AG10803 (cell line): ENCODE data around the gene INTS15.

ENCODE experiments used
- DNase-seq: peaks from one replicate; pipeline ENCODE4 v3.0.0; 2010; ENCODE audit warnings: low read depth
- H3K4me3 ChIP-seq: 2 replicates; pipeline ENCODE4 v1.5.1; 2011; ENCODE audit warnings: mild to moderate bottlenecking, low read length, control low read depth
- TF ChIP-seq, protein P1 (sequence below): conservative IDR thresholded peaks from 2 replicates; pipeline ENCODE4 v1.5.1; 2011; ENCODE audit warnings: mild to moderate bottlenecking, low read length, control low read depth, inconsistent platforms

INTS15 gene

GRCh38 chr7:6651851-6652445 lies 62.1 kb downstream of the INTS15 start:
- TF ChIP-seq, protein P1, sequence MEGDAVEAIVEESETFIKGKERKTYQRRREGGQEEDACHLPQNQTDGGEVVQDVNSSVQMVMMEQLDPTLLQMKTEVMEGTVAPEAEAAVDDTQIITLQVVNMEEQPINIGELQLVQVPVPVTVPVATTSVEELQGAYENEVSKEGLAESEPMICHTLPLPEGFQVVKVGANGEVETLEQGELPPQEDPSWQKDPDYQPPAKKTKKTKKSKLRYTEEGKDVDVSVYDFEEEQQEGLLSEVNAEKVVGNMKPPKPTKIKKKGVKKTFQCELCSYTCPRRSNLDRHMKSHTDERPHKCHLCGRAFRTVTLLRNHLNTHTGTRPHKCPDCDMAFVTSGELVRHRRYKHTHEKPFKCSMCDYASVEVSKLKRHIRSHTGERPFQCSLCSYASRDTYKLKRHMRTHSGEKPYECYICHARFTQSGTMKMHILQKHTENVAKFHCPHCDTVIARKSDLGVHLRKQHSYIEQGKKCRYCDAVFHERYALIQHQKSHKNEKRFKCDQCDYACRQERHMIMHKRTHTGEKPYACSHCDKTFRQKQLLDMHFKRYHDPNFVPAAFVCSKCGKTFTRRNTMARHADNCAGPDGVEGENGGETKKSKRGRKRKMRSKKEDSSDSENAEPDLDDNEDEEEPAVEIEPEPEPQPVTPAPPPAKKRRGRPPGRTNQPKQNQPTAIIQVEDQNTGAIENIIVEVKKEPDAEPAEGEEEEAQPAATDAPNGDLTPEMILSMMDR: no peak
- DNase-seq: no peak
- no peak overlapping the region for H3K4me3 ChIP-seq

GRCh38 chr7:6652446-6653011 lies 62.7 kb downstream of the INTS15 start:
- no peak for DNase-seq
- no peak overlapping the region for H3K4me3 ChIP-seq
- TF ChIP-seq, protein P1: no peak

GRCh38 chr7:6653071-6654003 lies 63.5 kb downstream of the INTS15 start:
- TF ChIP-seq, protein P1: no peak
- no peak for DNase-seq
- no peak overlapping the region for H3K4me3 ChIP-seq

GRCh38 chr7:6654113-6654841 lies 64.5 kb downstream of the INTS15 start:
- no peak for DNase-seq
- TF ChIP-seq, protein P1: no peak
- H3K4me3 ChIP-seq: no peak overlapping the region

- DNase-seq: no peak
- no peak overlapping the region for H3K4me3 ChIP-seq
- TF ChIP-seq, protein P1: no peak
Measured at GRCh38 chr7:6654842-6655610, 65.2 kb downstream of the INTS15 start.

DNA sequence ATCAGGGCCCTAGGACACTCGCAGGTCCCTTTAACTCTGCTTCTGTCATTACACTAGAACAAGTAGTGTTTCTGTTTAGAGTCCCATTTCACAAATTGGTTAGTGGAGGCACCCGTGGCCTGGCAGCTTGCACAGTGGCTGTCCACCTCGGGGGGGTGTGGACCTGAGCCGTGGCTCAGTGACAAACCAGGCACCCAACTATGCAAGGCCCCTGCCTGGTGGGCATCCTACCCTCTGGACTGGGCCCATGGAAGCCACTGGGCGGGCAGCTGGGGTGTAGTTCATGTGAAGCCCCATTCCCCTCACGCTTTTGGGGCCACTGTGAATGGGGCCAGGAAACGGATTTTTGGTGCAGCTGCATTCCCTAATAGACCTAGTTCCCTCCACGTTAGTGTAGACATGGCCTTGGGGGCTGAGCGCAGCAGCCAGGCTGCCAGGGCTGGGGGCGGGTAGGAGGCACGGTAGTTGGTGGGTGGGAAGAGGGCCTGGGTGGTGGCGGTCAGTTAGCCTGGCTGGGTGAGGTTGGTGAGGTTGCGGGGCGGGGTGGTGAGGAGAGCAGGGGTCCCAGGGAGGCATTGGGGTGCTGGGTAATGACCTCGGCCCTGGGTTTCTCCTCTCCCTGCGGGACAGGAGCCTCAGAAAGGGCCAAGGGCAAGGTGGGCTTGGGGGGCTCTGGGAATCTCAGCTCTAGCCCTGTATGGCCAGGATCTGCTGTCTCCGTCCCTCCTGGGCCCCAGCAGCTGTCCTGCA lies 66.0 kb downstream of the INTS15 start:
- TF ChIP-seq, protein P1: no peak
- H3K4me3 ChIP-seq: no peak overlapping the region
- no peak for DNase-seq
